ENCODE data around the gene LST1. TPM values are rescaled to one million over a fixed set of nuclear protein-coding genes. Genes with fewer than 3 reads are reported as not detected.

Gene LST1
- total and polyA plus RNA-seq, 11 donors, result 1.6 to 58.0 (median 3.7) TPM; not detected in 1

- peaks cover 2 to 100% (median 100%) of the 10 kb centered on the region in 9 donors for H3K36me3 ChIP-seq
- no peak overlapping the region for H3K4me3 ChIP-seq
- peaks cover 0 to 4% (median 0%) of the 10 kb centered on the region in 12 donors for H3K4me1 ChIP-seq
- 86 to 93% (median 89%) methylated on average over 3 of the region's 3 CpGs for WGBS, 4 donors
- no peak overlapping the region for H3K27ac ChIP-seq
- intact Hi-C loops (cut with DNase I), result no loop called here
- DNase-seq, result no peak
- no peaks in the 10 kb centered on the region for H3K27me3 ChIP-seq
- H3K9me3 ChIP-seq, result no peaks in the 10 kb centered on the region
- ATAC-seq, result no peak
- TF ChIP-seq CTCF (IDR thresholded peaks at IDR 0.05) (no peak), POLR2A (IDR thresholded peaks at IDR 0.05) (no peak)
Measured at GRCh38 chr6:31634131-31634530, 48.1 kb downstream of the LST1 start.

GRCh38 chr6:31634969-31635575, 49.0 kb downstream of the LST1 start:
- no peak for ATAC-seq
- DNase-seq, result no peak

GRCh38 chr6:31636698-31637596, 50.9 kb downstream of the LST1 start:
- H3K27ac ChIP-seq, result no peak overlapping the region
- no peak overlapping the region for H3K4me3 ChIP-seq
- H3K27me3 ChIP-seq, result no peaks in the 10 kb centered on the region
- H3K36me3 ChIP-seq, result peaks cover 2 to 100% (median 100%) of the 10 kb centered on the region in 9 donors
- H3K9me3 ChIP-seq, result no peaks in the 10 kb centered on the region
- WGBS, 4 donors, result 78 to 83% (median 82%) methylated on average over 24 to 27 of the region's 27 CpGs
- intact Hi-C loops (cut with DNase I), result no loop called here
- ATAC-seq (peak in 2 of 4 donors; percentile 2 to 5), DNase-seq (no peak)
- H3K4me1 ChIP-seq, result peaks cover 0 to 4% (median 0%) of the 10 kb centered on the region in 12 donors
- no peak for TF ChIP-seq POLR2A (IDR thresholded peaks at IDR 0.05)
- TF ChIP-seq CTCF (IDR thresholded peaks at IDR 0.05), result no peak

More at GRCh38 chr6:31634969-31635575, 49.0 kb downstream of the LST1 start:
- Histone ChIP-seq H3K36me3 (peaks cover 2 to 100% (median 100%) of the 10 kb centered on the region in 9 donors), H3K4me3 (no peak overlapping the region), H3K27me3 (no peaks in the 10 kb centered on the region), H3K9me3 (no peaks in the 10 kb centered on the region), H3K27ac (no peak overlapping the region), H3K4me1 (peaks cover 0 to 4% (median 0%) of the 10 kb centered on the region in 12 donors)
- TF ChIP-seq CTCF (IDR thresholded peaks at IDR 0.05) (no peak), POLR2A (IDR thresholded peaks at IDR 0.05) (no peak)
- WGBS, 4 donors, result 80 to 83% (median 80%) methylated on average over 11 of the region's 11 CpGs
- intact Hi-C loops (cut with DNase I), result no loop called here

Small RNA genes within 50 kb of the gene (microRNA-seq; reads per million reads assigned to microRNA genes)
- gene MIR6832, result 0 to 0.62 (median 0.36) reads per million in 4 donors

Other genes starting within 250 kb of the LST1 start
Only the 30 nearest of the 35 such genes appear.
- 10 to 100 TPM in 7 of 9 donors, 1 to 10 TPM in 2; 8.9 to 21.0 (median 11.5) TPM for gene MICA, start 182.7 kb upstream of the LST1 start, total RNA-seq
- 10 to 100 TPM in 1 of 2 donors, 1 to 10 TPM in 1; 8.5 to 48.4 TPM for gene MICA, start 182.7 kb upstream of the LST1 start, polyA plus RNA-seq
- 1 to 10 TPM; 1.1 to 8.8 (median 1.5) TPM for gene MICB, start 88.1 kb upstream of the LST1 start, total RNA-seq
- 1 to 10 TPM in 1 of 2 donors, under 1 TPM in 1; 0.84 to 1.3 TPM for gene MICB, start 88.1 kb upstream of the LST1 start, polyA plus RNA-seq
- gene MCCD1, start 57.3 kb upstream of the LST1 start, total RNA-seq, result not detected
- gene MCCD1, start 57.3 kb upstream of the LST1 start, polyA plus RNA-seq, result not detected
- 100 to 1,000 TPM; 122 to 209 (median 164) TPM for gene DDX39B, start 44.3 kb upstream of the LST1 start, total RNA-seq
- 100 to 1,000 TPM; 162 to 193 TPM for gene DDX39B, start 44.3 kb upstream of the LST1 start, polyA plus RNA-seq
- 1 to 10 TPM; 1.1 to 3.5 (median 1.4) TPM for gene ATP6V1G2, start 39.7 kb upstream of the LST1 start, total RNA-seq
- 1 to 10 TPM; 1.3 to 2.2 TPM for gene ATP6V1G2, start 39.7 kb upstream of the LST1 start, polyA plus RNA-seq
- gene NFKBIL1, start 38.7 kb upstream of the LST1 start, total RNA-seq, result 10 to 100 TPM in 8 of 9 donors, 1 to 10 TPM in 1; 10.0 to 17.8 (median 12.4) TPM
- 10 to 100 TPM; 18.2 to 22.9 TPM for gene NFKBIL1, start 38.7 kb upstream of the LST1 start, polyA plus RNA-seq
- gene LTA, start 14.0 kb upstream of the LST1 start, total RNA-seq, result under 1 TPM in 2 of 9 donors, not detected in 7; 0.18 to 0.64 TPM
- under 1 TPM in 1 of 2 donors, not detected in 1; 0.07 TPM for gene LTA, start 14.0 kb upstream of the LST1 start, polyA plus RNA-seq
- 1 to 10 TPM in 3 of 9 donors, under 1 TPM in 5, not detected in 1; 0.32 to 7.6 (median 0.51) TPM for gene TNF, start 10.7 kb upstream of the LST1 start, total RNA-seq
- under 1 TPM; 0.15 to 0.32 TPM for gene TNF, start 10.7 kb upstream of the LST1 start, polyA plus RNA-seq
- 10 to 100 TPM in 1 of 9 donors, 1 to 10 TPM in 2, under 1 TPM in 2, not detected in 4; 0.30 to 15.6 (median 1.0) TPM for gene LTB, start 3.9 kb upstream of the LST1 start, total RNA-seq
- under 1 TPM; 0.50 to 0.72 TPM for gene LTB, start 3.9 kb upstream of the LST1 start, polyA plus RNA-seq
- 1 to 10 TPM in 1 of 9 donors, under 1 TPM in 1, not detected in 7; 1.00 to 2.5 TPM for gene NCR3, start 6.7 kb downstream of the LST1 start, total RNA-seq
- not detected for gene NCR3, start 6.7 kb downstream of the LST1 start, polyA plus RNA-seq
- gene AIF1, start 29.0 kb downstream of the LST1 start, total RNA-seq, result 100 to 1,000 TPM in 1 of 9 donors, 10 to 100 TPM in 3, 1 to 10 TPM in 5; 5.7 to 120 (median 9.5) TPM
- gene AIF1, start 29.0 kb downstream of the LST1 start, polyA plus RNA-seq, result 10 to 100 TPM in 1 of 2 donors, 1 to 10 TPM in 1; 6.7 to 18.4 TPM
- 100 to 1,000 TPM in 4 of 9 donors, 10 to 100 TPM in 5; 75.1 to 119 (median 97.4) TPM for gene PRRC2A, start 34.4 kb downstream of the LST1 start, total RNA-seq
- gene PRRC2A, start 34.4 kb downstream of the LST1 start, polyA plus RNA-seq, result 100 to 1,000 TPM in 1 of 2 donors, 10 to 100 TPM in 1; 88.1 to 111 TPM
- gene BAG6, start 66.4 kb downstream of the LST1 start, total RNA-seq, result 100 to 1,000 TPM; 265 to 499 (median 284) TPM
- 100 to 1,000 TPM; 307 to 378 TPM for gene BAG6, start 66.4 kb downstream of the LST1 start, polyA plus RNA-seq
- gene APOM, start 69.6 kb downstream of the LST1 start, total RNA-seq, result 1 to 10 TPM in 8 of 9 donors, under 1 TPM in 1; 0.54 to 4.3 (median 1.7) TPM
- gene APOM, start 69.6 kb downstream of the LST1 start, polyA plus RNA-seq, result 1 to 10 TPM; 2.4 to 6.6 TPM
- 10 to 100 TPM; 16.5 to 23.8 (median 20.0) TPM for gene C6orf47, start 74.5 kb downstream of the LST1 start, total RNA-seq
- 10 to 100 TPM; 19.4 to 30.9 TPM for gene C6orf47, start 74.5 kb downstream of the LST1 start, polyA plus RNA-seq
- 10 to 100 TPM; 15.9 to 29.8 (median 19.5) TPM for gene GPANK1, start 78.7 kb downstream of the LST1 start, total RNA-seq
- gene GPANK1, start 78.7 kb downstream of the LST1 start, polyA plus RNA-seq, result 10 to 100 TPM; 19.5 to 24.5 TPM
- gene CSNK2B, start 79.8 kb downstream of the LST1 start, total RNA-seq, result 100 to 1,000 TPM; 111 to 323 (median 116) TPM
- 100 to 1,000 TPM; 124 to 203 TPM for gene CSNK2B, start 79.8 kb downstream of the LST1 start, polyA plus RNA-seq
- gene LY6G5B, start 83.7 kb downstream of the LST1 start, total RNA-seq, result 10 to 100 TPM in 1 of 9 donors, 1 to 10 TPM in 8; 1.4 to 12.0 (median 4.6) TPM
- 1 to 10 TPM; 2.1 to 5.3 TPM for gene LY6G5B, start 83.7 kb downstream of the LST1 start, polyA plus RNA-seq
- gene LY6G5C, start 94.8 kb downstream of the LST1 start, total RNA-seq, result 1 to 10 TPM; 1.3 to 3.1 (median 2.2) TPM
- 1 to 10 TPM; 1.4 to 3.0 TPM for gene LY6G5C, start 94.8 kb downstream of the LST1 start, polyA plus RNA-seq
- gene ABHD16A, start 117.0 kb downstream of the LST1 start, total RNA-seq, result 10 to 100 TPM; 24.2 to 54.7 (median 27.4) TPM
- gene ABHD16A, start 117.0 kb downstream of the LST1 start, polyA plus RNA-seq, result 10 to 100 TPM; 16.5 to 47.8 TPM
- gene LY6G6F, start 120.6 kb downstream of the LST1 start, total RNA-seq, result not detected
- gene LY6G6F, start 120.6 kb downstream of the LST1 start, polyA plus RNA-seq, result not detected
- under 1 TPM in 1 of 9 donors, not detected in 8; 0.75 TPM for gene LY6G6D, start 129.1 kb downstream of the LST1 start, total RNA-seq
- gene LY6G6D, start 129.1 kb downstream of the LST1 start, polyA plus RNA-seq, result not detected
- under 1 TPM in 1 of 9 donors, not detected in 8; 0.27 TPM for gene LY6G6C, start 135.5 kb downstream of the LST1 start, total RNA-seq
- not detected for gene LY6G6C, start 135.5 kb downstream of the LST1 start, polyA plus RNA-seq
- under 1 TPM in 7 of 9 donors, not detected in 2; 0.19 to 1.00 (median 0.42) TPM for gene MPIG6B, start 137.1 kb downstream of the LST1 start, total RNA-seq
- gene MPIG6B, start 137.1 kb downstream of the LST1 start, polyA plus RNA-seq, result under 1 TPM; 0.17 to 0.23 TPM
- 10 to 100 TPM; 42.3 to 69.7 (median 53.2) TPM for gene DDAH2, start 143.0 kb downstream of the LST1 start, total RNA-seq
- gene DDAH2, start 143.0 kb downstream of the LST1 start, polyA plus RNA-seq, result 10 to 100 TPM; 62.1 to 80.5 TPM
- 100 to 1,000 TPM in 6 of 9 donors, 10 to 100 TPM in 3; 72.5 to 310 (median 124) TPM for gene CLIC1, start 150.3 kb downstream of the LST1 start, total RNA-seq
- gene CLIC1, start 150.3 kb downstream of the LST1 start, polyA plus RNA-seq, result 100 to 1,000 TPM in 1 of 2 donors, 10 to 100 TPM in 1; 68.0 to 392 TPM
- 1 to 10 TPM in 7 of 9 donors, under 1 TPM in 2; 0.44 to 8.4 (median 1.9) TPM for gene MSH5, start 153.7 kb downstream of the LST1 start, total RNA-seq
- gene MSH5, start 153.7 kb downstream of the LST1 start, polyA plus RNA-seq, result 1 to 10 TPM; 1.0 to 2.3 TPM
- gene SAPCD1, start 176.4 kb downstream of the LST1 start, total RNA-seq, result 1 to 10 TPM in 1 of 9 donors, under 1 TPM in 2, not detected in 6; 0.73 to 1.5 (median 0.76) TPM
- gene SAPCD1, start 176.4 kb downstream of the LST1 start, polyA plus RNA-seq, result under 1 TPM; 0.35 to 0.50 TPM
- gene VWA7, start 191.1 kb downstream of the LST1 start, total RNA-seq, result 10 to 100 TPM in 7 of 9 donors, 1 to 10 TPM in 2; 8.0 to 25.8 (median 16.1) TPM
- 1 to 10 TPM; 4.0 to 6.2 TPM for gene VWA7, start 191.1 kb downstream of the LST1 start, polyA plus RNA-seq
- 10 to 100 TPM; 18.6 to 61.8 (median 26.1) TPM for gene VARS1, start 209.5 kb downstream of the LST1 start, total RNA-seq
- gene VARS1, start 209.5 kb downstream of the LST1 start, polyA plus RNA-seq, result 10 to 100 TPM; 21.9 to 54.6 TPM